Panc1 (cell line): ENCODE data around the gene UBE2J2. TPM values are rescaled to one million over a fixed set of nuclear protein-coding genes. Genes with fewer than 3 reads are reported as not detected.

Experiments
- ATAC-seq: fragments of 200-7000 bp; cut with Tn5 transposase; 2 replicates; pipeline ENCODE4 v1.9.1; 2020; ENCODE audit warnings: mild to moderate bottlenecking, moderate library complexity
- BruUV-seq: library from RNA; stranded (reverse); fragments of 400-500 nt; replicated peaks from 2 replicates; lab custom pipeline; 2021; lab: Mats Ljungman, UMichigan
- CTCF ChIA-PET: fragments of 300-600 bp; sonication (Branson Sonifier 250); formaldehyde crosslinking; loops from one replicate; lab custom pipeline; 2022; ENCODE audit warnings: antibody characterized with exemption; lab: Charles Lee
- POLR2A ChIA-PET: fragments of 300-600 bp; sonication (Branson Sonifier 250); formaldehyde crosslinking; loops from one replicate; lab custom pipeline; 2022; ENCODE audit warnings: antibody characterized with exemption; lab: Charles Lee
- DNase-seq: peaks from one replicate; pipeline ENCODE4 v3.0.0-alpha.2; 2010; ENCODE audit warnings: low read depth, low spot score
- H3K27ac ChIP-seq: 2 replicates; pipeline ENCODE4 v1.5.1; 2011; ENCODE audit warnings: mild to moderate bottlenecking, low read length, inconsistent platforms
- H3K27me3 ChIP-seq: fragments of 200-500 bp; sonication (Bioruptor generic); 2 replicates; pipeline ENCODE4 v1.6.0; 2014; ENCODE audit warnings: low read length, inconsistent platforms; ENCODE audit not compliant: control insufficient read depth, insufficient read depth
- H3K36me3 ChIP-seq: fragments of 200-500 bp; sonication (Bioruptor generic); 2 replicates; pipeline ENCODE4 v1.5.1; 2014; ENCODE audit warnings: inconsistent platforms, mild to moderate bottlenecking, low read length, moderate library complexity; ENCODE audit not compliant: control insufficient read depth, insufficient read depth
- H3K4me1 ChIP-seq: 2 replicates; pipeline ENCODE4 v1.5.1; 2011; ENCODE audit warnings: inconsistent platforms, mild to moderate bottlenecking, low read length, moderate library complexity; ENCODE audit not compliant: control insufficient read depth, insufficient read depth
- H3K4me3 ChIP-seq, 2 experiments: 2 replicates each; pipeline ENCODE4 v1.5.1; 2011 to 2012; ENCODE audit warnings: low read depth in 2 of 2, low read length in 2 of 2, mild to moderate bottlenecking in 2 of 2, inconsistent platforms in 1 of 2, moderate library complexity in 1 of 2
- H3K9me3 ChIP-seq: fragments of 200-500 bp; sonication (Bioruptor generic); 2 replicates; pipeline ENCODE4 v1.5.1; 2014; ENCODE audit warnings: low read depth, mild to moderate bottlenecking, inconsistent platforms, low read length, moderate library complexity; ENCODE audit not compliant: control insufficient read depth, insufficient read depth
- CTCF ChIP-seq: fragments of 450-650 bp; IDR thresholded peaks from 2 replicates; pipeline ENCODE4 v1.5.1; 2017; ENCODE audit warnings: mild to moderate bottlenecking
- POLR2AphosphoS5 ChIP-seq: IDR thresholded peaks from 2 replicates; pipeline ENCODE4 v1.6.1; 2012; ENCODE audit warnings: mild to moderate bottlenecking, low read depth, low read length, moderate library complexity
- REST ChIP-seq, 2 experiments: IDR thresholded peaks; 2 replicates each; pipeline ENCODE4 v1.6.1; 2011 to 2012; ENCODE audit warnings: low read depth in 2 of 2, control low read depth in 1 of 2, low read length in 1 of 2, mild to moderate bottlenecking in 1 of 2, moderate library complexity in 1 of 2; ENCODE audit not compliant: insufficient read depth in 1 of 2
- SIN3A ChIP-seq: IDR thresholded peaks from 2 replicates; pipeline ENCODE4 v1.6.1; 2012; ENCODE audit warnings: low read depth, mild to moderate bottlenecking, low read length, moderate library complexity, borderline replicate concordance; ENCODE audit not compliant: insufficient read depth
- TCF7L2 ChIP-seq: IDR thresholded peaks from 2 replicates; pipeline ENCODE4 v1.6.1; 2011; ENCODE audit warnings: mild to moderate bottlenecking, low read depth, low read length, inconsistent platforms
- in situ Hi-C: cut with HindIII; loops from 2 replicates; pipeline ENCODE4 v1.10.0; 2016; ENCODE audit warnings: low sequenced_read_pairs, low pct_unique_long_range_greater_than_20kb
- intact Hi-C: fragments of 100-400 bp; cut with micrococcal nuclease; formaldehyde crosslinking; loops from one replicate; pipeline ENCODE4 v1.10.0; 2022; ENCODE audit not compliant: unreplicated experiment
- total RNA-seq: library from RNA; stranded (reverse); gene quantifications from one replicate; pipeline ENCODE4 v1.2.1, GENCODE V29; 2021; ENCODE audit not compliant: unreplicated experiment

Gene UBE2J2
- total RNA-seq, 1 experiment from 2014 or later = 101 TPM

DNA sequence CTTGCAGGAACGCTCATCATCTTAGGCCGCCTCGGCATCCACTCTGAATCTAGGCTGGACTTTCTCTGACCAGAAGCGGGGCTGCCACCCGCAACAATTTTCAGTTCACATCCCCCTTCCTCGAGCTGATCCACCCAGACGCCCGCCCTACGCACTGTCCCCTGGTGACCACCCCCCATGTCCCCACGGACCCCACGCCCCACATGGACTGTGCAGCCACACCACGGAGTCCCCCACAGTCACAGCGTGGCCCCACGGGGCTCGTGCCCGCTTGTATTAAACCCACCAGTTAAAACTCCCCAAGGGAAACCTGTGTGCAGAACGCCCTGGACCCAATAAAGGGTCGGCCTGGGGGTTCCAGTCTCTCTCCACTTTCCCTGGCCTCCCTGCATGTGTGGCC lies 14.1 kb downstream of the UBE2J2 start:
- ChIA-PET POLR2A (no interaction called here), CTCF (no interaction called here)
- intact Hi-C loops (no loop called here), in situ Hi-C loops (no loop called here)
- no peaks in the 10 kb centered on the region for H3K9me3 ChIP-seq
- TF ChIP-seq CTCF (no peak), REST (IDR thresholded peaks at IDR 0.05; ENCODE audit: insufficient read depth in 1 of 2, low read depth in 2 of 2, low read length in 1 of 2) (no peak), SIN3A (no peak), TCF7L2 (no peak), POLR2AphosphoS5 (no peak)
- DNase-seq (no peak), ATAC-seq (no peak)
- no peaks in the 10 kb centered on the region; the same call in 1 of the 2 replicates for H3K36me3 ChIP-seq
- H3K4me3 ChIP-seq = no peak overlapping the region
- no peaks in the 10 kb centered on the region for H3K27me3 ChIP-seq
- H3K27ac ChIP-seq = no peak overlapping the region
- BruUV-seq = no TSS peak
- no peaks in the 10 kb centered on the region for H3K4me1 ChIP-seq

DNA sequence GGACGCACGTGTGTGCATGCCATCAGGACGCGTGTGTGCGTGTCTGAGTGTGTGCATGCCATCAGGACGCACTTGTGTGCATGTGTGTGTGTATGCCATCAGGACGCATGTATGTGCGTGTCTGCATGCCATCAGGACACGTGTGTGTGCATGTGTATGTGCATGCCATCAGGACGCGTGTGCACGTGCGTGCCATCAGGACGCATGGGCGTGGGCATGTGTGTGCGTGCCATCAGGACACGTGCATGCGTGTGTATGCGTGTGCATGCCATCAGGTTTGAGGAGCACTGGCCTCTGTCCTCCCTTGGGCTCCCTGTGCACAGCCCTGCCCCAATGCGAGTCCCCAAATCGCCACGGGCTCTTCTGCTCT lies 14.6 kb downstream of the UBE2J2 start:
- H3K27me3 ChIP-seq = no peaks in the 10 kb centered on the region
- CTCF ChIA-PET = no interaction called here
- no TSS peak for BruUV-seq
- H3K36me3 ChIP-seq = no peaks in the 10 kb centered on the region; the same call in 1 of the 2 replicates
- TF ChIP-seq REST (IDR thresholded peaks at IDR 0.05; ENCODE audit: insufficient read depth in 1 of 2, low read depth in 2 of 2, low read length in 1 of 2) (peak in 1 of 2 experiments; percentile 11; a peak in 1 of 4 replicates), SIN3A (no peak)
- in situ Hi-C loops = no loop called here
- H3K9me3 ChIP-seq = no peaks in the 10 kb centered on the region
- ATAC-seq (no peak), DNase-seq (no peak)
- H3K27ac ChIP-seq = no peak overlapping the region
- POLR2A ChIA-PET = no interaction called here
- no peak overlapping the region for H3K4me3 ChIP-seq
- intact Hi-C loops = no loop called here
- H3K4me1 ChIP-seq = no peaks in the 10 kb centered on the region
